Neural progenitor cell (in vitro differentiated cells): ENCODE results near the gene SYT13.

ENCODE experiments used
- CTCF ChIP-seq: fragments of 200-600 bp; sonication (generic); IDR thresholded peaks from 2 replicates; pipeline ENCODE4 v1.5.1; 2017; ENCODE audit warnings: antibody characterized with exemption, mild to moderate bottlenecking
- EZH2 ChIP-seq: fragments of 200-600 bp; sonication (generic); IDR thresholded peaks from 2 replicates; pipeline ENCODE4 v1.6.1; 2017; ENCODE audit warnings: antibody characterized with exemption, mild to moderate bottlenecking, moderate library complexity

GRCh38 chr11:45246241-45246640 is 39.9 kb downstream of the SYT13 start:
- TF ChIP-seq CTCF, result no peak
- no peak for TF ChIP-seq EZH2
